Inferior parietal cortex (tissue), 1 donor: ENCODE data around the gene CIPC.
A peak's percentile ranks its signal among the peaks of the same experiment; 100 is the strongest.

Experiments used
- DNase-seq: peaks from one replicate; pipeline ENCODE4 v3.0.0-alpha.2; 2016; ENCODE audit errors: extremely low spot score

Gene CIPC, protein sequence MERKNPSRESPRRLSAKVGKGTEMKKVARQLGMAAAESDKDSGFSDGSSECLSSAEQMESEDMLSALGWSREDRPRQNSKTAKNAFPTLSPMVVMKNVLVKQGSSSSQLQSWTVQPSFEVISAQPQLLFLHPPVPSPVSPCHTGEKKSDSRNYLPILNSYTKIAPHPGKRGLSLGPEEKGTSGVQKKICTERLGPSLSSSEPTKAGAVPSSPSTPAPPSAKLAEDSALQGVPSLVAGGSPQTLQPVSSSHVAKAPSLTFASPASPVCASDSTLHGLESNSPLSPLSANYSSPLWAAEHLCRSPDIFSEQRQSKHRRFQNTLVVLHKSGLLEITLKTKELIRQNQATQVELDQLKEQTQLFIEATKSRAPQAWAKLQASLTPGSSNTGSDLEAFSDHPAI

DNA sequence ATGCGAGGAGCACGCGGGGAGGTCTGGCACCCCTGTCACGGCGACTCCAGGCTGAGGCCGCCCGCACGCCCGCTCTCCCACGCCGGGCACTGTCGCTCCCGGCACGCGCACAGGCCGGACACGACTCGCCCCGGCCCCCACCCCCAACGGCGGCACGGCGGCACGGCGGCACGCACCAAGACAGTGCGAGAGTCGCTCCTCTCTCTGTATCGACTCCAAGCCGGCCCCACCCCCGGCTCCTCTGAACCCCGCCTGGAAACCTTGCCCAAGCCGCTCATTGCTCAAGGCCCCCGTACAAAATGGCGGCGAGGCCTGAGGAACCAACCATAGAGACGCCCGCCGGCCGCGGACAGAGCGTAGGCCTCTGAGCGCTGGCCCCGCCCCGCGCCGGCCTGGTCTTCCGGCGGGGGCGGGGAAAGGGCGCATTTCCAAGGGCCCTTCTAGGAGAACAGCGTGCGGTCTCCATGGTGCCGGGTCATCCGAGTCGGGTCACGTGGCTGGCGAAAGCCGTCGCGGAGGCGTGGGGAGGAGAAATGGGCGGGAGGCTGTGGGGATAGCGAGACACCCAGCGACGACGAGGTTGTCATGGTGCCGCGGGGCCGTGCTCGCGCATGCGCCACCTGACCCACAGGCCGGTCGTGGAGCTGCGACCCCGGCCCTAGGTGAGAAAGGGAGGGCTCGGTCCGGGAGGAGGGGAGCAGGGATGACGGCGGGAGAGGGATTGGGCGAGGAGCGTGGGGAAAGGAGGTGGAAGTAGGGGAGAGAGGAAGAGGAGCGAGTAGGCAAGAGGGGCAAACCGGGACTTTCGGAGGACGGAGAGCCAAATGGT, at the start of gene CIPC:
TSS of gene CIPC (plus strand) at position 559 of the 829 bp plus-strand sequence. CDS start 7,451 bp downstream, outside the sequence.
- DNase-seq = peak; percentile 98

DNA sequence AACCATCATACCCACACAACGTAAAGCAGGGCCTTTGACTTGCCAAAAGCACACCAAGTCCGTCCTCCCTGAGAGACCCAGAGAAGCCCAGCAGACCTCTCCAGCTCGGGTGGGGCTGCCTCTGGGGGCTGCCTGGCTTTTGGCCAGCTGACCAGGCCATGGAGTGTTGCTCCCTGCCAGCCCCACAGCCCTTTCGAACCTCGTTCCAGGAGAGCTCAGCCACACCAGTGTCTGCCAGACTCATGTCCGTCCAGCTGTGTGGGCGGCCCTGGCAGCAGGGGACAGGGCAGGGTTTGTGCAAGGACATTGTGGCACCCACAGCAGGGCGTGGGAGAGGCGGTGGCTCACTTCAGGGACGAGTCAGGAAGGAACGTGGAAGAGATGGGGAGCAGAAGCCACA, 46.9 kb upstream of the CIPC start:
- DNase-seq = no peak

DNA sequence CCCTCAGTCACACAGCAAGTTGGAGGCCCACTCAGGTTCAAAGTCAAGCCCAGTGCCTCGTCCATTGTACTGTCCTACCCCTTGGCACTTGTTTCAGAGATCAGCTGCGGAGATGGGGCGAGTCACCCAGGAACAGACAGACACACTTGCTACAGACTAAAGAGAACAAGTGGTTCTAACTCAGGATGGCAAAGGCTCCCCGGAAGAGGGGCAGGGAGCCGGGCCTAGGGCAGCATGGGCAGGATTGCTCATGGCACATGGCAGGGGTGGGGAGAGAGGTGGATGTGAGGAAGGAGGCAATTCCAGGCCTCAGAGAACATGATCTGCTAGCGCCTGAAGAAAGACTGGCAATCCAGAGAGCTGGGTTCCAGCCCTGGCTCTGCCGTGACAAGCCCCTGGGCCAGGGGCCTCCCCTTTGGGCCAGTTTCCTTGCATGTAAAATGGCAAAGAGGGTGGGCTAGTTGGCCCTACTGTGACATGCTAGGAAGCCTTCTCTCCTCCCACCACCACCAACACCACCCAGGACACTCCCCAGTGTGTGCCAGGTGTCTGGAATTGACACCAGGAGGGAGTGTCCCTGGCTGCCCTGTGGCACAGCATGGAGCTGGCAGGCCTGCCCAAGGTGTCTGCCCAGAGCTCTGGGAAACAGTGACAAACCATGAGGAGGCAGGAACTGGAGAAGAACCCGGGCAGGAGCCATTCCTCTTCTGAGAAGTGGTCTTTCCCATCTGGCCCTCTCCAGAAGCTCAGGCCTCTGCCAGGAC, 45.6 kb upstream of the CIPC start:
- DNase-seq = no peak

DNA sequence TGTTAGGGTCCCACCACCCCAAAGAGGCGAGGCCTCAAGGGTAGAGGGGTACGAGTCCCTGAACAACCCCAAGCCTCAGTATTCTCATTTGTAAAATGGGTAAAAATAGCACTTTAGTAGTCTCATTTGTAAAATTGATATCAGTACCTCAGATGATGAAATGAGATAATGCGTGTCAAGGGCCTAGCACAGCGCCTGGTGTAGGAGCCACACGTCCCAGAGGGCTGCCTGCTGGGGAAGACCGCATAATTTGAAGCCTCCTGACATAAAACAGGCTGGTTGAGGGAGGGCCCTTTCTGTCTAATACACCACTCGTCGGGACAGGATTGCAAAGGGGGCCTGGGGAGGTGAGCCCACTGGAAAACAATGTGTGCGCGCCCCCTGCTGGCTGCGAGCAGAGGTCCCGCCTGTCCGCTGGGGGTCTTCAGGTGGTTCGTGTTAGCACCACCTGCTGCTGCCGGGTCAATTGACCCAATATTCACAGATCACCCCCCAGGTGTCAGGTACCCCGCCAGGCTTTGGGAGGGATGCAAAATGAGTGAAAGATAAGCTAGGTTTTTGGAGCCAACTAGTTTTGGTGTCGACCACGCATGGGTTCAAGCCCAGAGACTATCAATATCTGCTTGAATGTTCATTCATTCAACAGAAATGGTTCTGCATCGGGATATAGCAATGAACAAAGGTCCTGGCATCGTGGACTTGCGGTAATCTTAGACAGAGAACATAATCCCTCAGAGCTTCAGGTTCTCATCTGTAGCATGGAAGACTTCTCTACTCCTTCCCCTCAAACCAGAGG, 44.8 kb upstream of the CIPC start:
- no peak for DNase-seq

DNA sequence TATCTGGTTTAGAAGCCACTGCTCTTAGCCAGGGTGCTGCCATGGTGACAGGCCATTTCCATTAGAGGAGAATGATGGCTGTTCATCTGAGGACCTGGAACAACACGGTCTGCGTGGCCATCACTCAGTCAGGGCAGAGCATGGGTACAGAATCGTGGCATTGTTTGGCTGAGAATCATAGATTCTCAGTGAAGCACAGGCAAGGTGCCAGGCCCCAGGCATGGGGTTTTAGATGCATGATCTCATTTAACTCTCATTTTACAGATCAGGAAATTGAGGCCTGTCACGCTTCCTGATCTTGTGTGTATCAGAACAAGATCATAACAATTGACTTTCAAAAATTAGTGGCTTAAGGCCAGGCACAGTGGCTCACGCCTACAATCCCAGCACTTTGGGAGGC, 42.8 kb upstream of the CIPC start:
- DNase-seq = no peak

DNA sequence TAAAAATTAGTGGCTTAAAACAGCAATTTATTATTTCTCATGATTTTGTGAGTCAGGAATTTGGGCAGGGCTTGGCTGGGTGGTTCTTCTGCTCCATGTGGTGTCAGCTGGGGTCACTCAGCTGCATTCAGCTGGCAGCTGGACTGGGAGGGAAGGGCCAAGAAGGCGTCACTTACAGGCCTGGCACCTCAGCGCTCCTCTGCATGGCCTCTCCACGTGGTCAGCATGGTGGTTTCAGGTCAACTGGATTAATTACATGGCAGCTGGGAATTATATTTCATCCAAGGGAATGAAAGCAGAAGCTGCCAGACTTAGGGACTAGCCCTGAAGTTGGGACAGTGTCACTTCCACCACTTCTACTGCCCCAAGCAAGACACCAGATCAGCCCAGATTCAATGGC, 42.1 kb upstream of the CIPC start:
- DNase-seq = no peak

DNA sequence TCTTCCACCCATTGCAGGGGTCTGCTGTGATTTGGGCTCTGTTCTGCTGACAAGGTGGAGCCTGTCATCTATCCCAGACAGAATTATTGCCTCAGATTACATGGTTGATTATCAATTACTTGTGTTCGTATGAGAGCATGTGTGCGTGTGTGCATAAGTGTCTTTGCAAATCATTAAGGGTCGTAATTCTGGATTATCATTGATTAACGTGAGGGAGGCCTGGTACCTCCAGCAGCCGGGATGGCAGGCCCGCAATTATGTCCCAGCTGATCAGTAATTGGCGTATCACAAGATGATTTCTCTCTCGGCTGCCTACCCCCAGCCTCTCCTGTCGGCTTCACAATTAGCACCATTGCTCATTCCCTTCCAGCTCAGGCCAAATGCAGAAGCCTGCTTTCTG, 39.9 kb upstream of the CIPC start:
- no peak for DNase-seq

DNA sequence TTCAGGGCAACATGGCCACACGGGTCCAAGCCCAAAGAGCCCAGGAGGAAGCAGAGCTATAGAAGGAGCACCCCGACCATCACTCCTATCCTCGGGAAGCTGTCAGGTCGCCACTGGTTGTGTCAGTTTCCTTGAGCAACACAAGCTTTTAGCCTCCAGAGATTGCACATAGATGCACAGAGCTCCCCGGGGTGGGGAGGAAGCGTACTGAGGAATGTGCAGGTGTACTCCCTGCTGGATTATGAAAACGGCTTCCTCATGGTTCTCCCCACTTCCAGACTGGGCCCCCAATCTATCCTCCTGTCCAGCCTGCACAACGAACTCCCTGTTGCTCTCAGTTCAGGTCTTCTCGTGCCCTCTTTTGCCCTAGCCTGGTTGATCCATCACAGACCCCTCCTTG, 39.3 kb upstream of the CIPC start:
- DNase-seq = no peak

DNA sequence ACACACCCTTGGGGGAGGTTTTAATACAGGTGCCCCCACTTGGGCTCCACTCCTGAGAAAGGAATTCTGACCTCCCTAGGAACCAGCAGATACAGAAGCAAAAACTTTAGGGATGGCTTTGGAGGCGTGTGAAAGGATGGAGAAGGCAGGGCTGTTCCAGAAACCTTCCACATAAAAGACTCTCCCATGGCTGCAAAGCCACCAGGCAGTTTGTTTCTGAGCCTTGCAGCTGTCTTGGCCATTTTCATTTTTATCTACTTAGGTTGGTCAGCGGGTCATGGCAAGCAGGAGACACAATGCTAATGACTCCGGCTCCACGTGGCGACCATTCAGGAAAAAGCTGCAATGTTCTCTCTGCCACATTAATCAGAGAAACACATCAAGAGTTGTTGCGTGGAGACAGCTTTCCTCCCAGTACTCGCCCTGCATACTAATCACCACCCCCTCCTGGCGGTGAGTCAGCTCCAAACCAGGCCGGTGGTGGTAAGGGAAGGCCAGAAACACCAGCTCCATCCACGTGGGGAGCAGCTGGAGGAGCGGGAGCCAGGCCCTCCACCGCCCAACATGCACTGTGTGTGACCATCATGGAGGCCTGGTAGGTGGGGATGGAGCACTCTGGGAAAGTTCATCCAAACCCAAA, 38.7 kb upstream of the CIPC start:
- peak; percentile 83 for DNase-seq

DNA sequence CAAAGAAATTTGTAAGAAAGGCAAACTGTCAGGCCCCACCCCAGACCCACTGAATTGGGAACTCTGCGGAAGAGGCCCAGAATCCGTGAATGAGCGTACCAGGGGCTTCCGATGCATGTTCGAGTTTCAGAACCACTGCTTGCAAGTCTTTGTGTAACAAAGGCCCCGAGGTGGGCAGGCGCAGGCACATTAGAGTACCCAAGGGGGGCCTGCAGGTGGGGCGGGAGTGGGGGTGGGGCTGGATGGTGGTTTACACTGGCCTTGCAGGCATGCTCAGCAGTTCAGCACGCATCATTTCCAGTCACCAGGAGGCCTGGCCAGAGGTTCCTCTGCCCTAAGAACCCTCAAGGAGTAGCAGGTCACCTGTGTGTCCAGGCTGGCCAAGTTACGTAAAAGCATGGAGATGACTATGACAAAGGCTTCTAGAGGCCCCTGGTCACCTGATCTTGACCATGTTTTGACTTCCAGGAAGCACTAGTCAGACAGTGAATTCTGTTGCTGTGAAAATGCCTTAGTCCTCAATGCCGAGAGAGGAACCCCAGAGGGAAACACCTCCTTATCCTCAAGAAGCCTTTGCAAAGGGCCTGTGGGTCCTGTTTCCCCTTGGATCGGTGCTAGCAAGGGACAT, 36.3 kb upstream of the CIPC start:
- DNase-seq = no peak

DNA sequence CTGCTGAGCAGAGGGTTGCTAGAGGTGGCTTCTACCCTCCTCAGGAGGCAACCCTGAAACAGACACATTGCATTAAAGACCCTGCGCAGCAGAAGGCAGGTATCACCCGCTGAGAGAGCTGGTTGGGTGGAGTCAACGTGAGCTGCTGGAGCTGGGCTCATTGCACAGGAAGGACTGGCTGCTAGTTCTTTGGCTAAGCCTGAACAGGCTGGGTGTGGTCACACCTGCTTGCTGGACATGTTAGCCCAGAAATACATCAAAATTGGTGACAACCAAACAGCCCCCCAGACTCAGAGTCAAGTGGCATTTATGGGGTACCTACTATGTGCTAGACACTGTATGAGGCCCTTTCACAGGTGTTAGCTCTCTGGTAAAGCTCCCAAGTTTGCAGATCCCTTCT, 35.8 kb upstream of the CIPC start:
- DNase-seq = no peak

DNA sequence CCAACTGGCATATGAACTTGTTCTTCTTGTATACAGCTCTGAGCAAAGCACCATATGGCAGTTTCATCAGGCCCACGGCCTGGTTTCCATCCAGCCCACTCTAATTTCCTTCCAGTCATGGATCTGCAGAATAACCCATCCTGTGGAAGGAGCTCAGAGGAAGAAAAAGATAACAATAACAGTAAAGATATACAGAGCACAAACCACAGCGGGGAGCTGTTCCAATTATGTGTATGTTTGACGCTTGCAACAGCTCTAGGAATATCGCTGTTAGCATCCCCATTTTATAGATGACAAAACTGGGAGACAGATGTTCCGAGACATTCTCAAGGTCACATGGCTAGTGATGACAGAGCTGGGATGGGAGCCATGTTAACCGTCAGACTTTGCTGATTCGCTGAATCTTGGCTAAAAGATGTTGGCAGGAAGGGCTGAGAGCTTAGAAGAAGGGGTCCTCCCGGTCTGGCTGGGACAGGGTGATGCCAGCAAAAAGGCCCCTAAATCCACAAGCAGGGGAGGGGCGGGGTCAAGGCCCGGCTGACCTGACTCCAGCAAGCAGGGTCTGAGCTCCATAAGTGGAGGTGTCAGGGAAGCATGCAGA, 34.4 kb upstream of the CIPC start:
- DNase-seq = peak; percentile 67

DNA sequence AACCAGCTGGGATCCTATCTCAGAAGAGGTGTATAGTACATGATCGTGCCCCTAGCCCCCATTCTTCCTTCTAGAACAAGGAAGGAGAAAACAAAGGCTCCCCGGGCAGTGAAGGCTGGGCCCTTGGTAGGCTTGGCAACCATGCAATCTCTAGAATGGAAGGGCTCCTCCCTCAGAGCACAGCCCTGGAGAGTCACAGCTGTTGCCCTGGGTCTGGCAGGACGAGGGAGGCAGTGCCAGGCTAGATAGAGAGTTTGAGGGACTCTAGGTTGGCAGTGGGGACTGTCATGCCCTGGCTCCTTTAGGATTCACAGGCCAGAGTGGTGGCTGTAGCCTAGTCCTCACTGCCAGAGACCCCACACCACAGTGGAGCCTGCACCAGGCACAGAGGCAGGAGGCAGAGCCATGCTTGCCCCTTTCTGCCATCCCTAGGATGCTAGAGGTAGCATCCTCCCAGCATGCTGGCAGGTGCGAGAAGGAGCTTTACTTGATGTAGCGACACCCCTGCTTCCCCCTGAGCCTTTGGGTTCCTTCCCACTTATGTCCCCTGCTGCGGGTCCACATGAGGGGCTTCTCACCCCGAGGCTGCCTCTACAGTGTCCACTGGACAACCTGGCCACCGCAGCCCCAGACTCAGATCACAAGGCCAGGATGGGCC, 33.4 kb upstream of the CIPC start:
- DNase-seq = no peak

DNA sequence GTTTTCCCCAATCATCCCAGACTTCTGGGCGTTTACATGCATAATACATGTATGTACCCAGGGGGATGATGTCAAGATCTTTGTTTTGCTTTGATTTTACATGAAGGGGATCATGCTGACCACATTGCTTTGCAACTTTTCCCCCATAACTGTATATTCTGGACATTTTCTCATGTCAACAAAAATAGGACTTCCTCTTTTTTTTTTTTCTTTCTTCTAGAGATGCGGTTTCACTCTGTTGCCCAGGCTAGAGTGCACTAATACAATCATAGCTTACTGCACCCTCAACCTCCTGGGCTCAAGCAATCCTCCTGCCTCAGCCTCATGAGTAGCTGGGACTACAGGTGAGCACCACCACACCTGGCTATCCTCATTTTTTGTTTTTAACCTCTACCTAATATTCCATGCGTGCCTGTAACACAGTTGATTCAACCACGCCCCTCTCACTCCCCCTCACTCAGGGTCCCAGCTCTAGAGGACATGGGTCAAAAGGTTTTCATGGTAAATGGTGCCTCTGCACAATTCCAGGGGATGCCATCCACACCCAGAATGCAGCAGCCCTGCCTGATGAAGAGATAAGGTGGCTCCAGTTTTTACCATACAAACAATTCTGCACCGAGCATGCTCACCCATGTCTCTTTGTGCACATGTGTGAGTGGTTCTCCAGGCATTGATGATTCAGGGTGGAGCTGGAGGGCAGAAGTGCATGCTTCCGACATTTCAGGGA, 32.0 kb upstream of the CIPC start:
- DNase-seq = no peak

DNA sequence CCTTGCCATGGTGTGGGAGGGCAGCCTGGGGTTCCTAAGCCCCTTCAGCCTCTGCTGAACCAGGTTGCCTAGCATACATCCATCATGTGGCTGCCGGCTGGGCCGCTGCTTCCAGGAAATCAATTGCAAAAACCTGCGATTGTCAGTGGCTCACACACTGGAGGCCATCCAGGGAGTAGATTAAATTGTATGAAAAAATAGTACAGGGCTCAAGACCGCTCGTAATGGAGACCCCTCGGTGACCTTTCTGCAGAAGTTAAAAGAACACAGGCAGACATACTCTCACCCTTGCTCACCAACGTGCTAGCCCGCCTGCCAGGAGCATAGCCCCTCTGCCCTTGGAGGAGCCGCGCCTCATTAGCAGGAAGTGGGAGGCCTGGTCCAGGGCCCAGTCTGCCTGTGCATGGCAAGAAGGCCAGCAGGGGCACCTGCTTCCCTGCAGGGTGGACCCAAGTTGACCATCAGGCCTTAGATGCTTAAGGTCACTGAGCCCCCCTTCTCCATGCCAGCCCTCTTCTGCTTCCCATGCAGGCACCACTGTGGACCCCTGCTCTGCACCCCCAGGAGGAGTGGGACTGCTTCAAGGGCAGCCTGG, 31.4 kb upstream of the CIPC start:
- no peak for DNase-seq

DNA sequence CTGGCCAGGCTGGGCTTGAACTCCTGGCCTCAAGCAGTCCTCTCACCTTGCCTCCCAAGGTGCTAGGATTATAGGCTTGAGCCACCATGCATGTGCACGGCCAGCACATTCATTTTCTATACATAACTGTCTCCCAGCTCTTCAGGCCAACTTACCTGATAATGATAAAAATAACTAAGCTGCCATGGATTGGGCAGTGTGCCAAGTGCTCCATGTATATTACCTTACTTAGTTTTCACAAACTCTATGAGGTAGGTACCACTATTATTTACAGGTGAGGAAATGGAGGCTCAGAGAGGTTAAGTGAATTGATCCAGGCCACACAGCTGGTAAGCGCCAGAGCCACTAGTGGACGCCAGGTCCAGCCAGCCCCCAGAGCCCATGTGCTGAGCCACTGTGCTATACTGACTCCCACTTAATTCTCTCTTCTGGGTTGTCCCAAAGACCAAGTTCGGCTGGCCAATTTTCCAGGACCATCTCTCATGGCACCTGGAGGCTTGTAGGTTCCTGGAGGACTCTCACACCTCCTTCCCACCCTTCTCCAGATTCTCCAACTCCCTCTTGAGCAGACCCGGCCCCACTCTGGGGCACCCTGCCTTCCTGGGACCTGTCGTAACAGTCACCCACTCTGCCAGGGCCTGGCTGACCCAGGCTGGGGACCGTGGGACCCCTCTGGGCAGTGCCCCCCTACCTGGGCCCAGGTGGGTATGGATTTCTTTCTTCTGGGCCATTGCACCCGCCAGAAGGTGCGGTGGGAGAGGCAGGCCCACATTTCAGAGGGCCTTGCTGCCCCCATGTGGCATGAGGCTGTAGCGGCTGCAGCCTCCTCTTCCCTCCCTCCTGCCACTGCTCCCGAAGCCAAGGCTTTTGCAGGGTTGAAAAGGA, 30.2 kb upstream of the CIPC start:
- peak; percentile 71 for DNase-seq

DNA sequence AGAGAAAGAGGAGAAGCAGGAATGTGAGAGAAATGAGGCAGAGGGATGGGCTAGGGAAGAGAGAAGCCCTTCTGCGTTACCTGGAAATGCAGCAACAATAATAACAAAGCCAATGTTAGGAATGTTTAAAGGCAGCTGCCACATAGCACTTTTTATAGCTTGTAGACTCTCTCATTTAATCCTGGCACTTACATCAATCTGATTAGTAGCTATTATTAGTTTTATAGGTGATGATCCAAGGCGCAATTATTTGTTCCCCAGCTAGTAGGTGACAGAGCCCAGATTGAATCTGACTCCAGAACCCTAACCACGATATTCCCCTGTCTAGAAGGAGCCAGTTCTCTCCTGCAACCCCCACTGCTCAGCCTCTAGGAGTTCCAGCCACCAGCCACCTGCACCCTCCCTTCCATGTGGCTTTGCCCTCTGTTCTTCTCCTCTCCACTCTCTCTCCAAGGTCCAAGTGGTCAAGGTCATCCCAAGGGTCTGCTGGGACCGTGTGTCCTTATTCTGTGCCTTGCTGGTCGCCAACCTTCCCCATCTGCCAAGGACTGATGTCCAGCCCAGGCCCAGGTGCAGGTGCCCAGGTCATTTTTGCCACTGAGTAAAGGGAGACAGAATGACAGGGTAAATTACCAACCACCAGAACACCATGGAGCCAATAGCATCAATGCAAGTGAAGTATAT, 29.4 kb upstream of the CIPC start:
- no peak for DNase-seq
